Measurements from ENCODE around the gene CACNA2D3.

The CACNA2D3 gene

DNA sequence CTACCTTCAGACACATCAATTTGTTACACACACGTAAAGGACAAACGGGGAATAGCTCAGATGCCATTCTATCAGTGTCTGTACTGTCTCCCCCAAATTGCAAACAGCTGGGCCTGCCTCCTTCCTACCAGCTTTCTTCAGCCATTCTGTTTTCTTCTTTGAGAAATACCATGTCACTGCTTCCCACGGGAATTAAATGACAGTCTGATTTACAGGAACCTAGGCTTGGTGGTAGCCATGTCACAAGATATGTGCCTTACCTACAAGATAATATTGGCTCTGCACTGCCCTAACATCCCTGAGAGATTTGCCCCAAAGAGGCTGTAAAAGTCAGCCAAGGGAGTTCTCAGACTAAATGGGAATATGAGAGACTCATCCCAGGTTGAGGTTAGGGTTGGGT is 497.2 kb downstream of the CACNA2D3 start:
- Histone ChIP-seq H3K4me2 (ENCODE audit: low read length) (no peak overlapping the region), H3K9me3 (ENCODE audit: control insufficient read depth, low read length) (no peaks in the 10 kb centered on the region), H3K27me3 (ENCODE audit: control insufficient read depth, insufficient read depth, low read length) (no peaks in the 10 kb centered on the region), H2AFZ (no peak overlapping the region), H3K4me3 (ENCODE audit: low read depth, low read length) (no peak overlapping the region), H3K9ac (no peak overlapping the region), H3K36me3 (ENCODE audit: control insufficient read depth, insufficient read depth, low read length) (no peaks in the 10 kb centered on the region), H3K79me2 (no peaks in the 10 kb centered on the region), H3K27ac (no peak overlapping the region), H3K4me1 (no peaks in the 10 kb centered on the region)
- TF ChIP-seq, protein P1, sequence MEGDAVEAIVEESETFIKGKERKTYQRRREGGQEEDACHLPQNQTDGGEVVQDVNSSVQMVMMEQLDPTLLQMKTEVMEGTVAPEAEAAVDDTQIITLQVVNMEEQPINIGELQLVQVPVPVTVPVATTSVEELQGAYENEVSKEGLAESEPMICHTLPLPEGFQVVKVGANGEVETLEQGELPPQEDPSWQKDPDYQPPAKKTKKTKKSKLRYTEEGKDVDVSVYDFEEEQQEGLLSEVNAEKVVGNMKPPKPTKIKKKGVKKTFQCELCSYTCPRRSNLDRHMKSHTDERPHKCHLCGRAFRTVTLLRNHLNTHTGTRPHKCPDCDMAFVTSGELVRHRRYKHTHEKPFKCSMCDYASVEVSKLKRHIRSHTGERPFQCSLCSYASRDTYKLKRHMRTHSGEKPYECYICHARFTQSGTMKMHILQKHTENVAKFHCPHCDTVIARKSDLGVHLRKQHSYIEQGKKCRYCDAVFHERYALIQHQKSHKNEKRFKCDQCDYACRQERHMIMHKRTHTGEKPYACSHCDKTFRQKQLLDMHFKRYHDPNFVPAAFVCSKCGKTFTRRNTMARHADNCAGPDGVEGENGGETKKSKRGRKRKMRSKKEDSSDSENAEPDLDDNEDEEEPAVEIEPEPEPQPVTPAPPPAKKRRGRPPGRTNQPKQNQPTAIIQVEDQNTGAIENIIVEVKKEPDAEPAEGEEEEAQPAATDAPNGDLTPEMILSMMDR (IDR thresholded peaks at IDR 0.05) = no peak

GRCh38 chr3:54621184-54621583 is 498.8 kb downstream of the CACNA2D3 start:
- Histone ChIP-seq H3K79me2 (no peaks in the 10 kb centered on the region), H3K27ac (no peak overlapping the region), H3K4me2 (ENCODE audit: low read length) (no peak overlapping the region), H3K4me1 (no peaks in the 10 kb centered on the region), H3K9ac (no peak overlapping the region), H3K27me3 (ENCODE audit: control insufficient read depth, insufficient read depth, low read length) (no peaks in the 10 kb centered on the region), H3K36me3 (ENCODE audit: control insufficient read depth, insufficient read depth, low read length) (no peaks in the 10 kb centered on the region), H3K4me3 (ENCODE audit: low read depth, low read length) (no peak overlapping the region), H2AFZ (no peak overlapping the region), H3K9me3 (ENCODE audit: control insufficient read depth, low read length) (no peaks in the 10 kb centered on the region)
- TF ChIP-seq, protein P1 (IDR thresholded peaks at IDR 0.05) = no peak

- TF ChIP-seq, protein P1 (IDR thresholded peaks at IDR 0.05) = no peak
- H3K79me2 ChIP-seq = no peaks in the 10 kb centered on the region
- H3K4me1 ChIP-seq = no peaks in the 10 kb centered on the region
- no peak overlapping the region for H3K9ac ChIP-seq
- H3K27ac ChIP-seq = no peak overlapping the region
- no peaks in the 10 kb centered on the region for H3K36me3 ChIP-seq (ENCODE audit: control insufficient read depth, insufficient read depth, low read length)
- H3K4me2 ChIP-seq (ENCODE audit: low read length) = no peak overlapping the region
- no peak overlapping the region for H3K4me3 ChIP-seq (ENCODE audit: low read depth, low read length)
- no peaks in the 10 kb centered on the region for H3K27me3 ChIP-seq (ENCODE audit: control insufficient read depth, insufficient read depth, low read length)
- no peaks in the 10 kb centered on the region for H3K9me3 ChIP-seq (ENCODE audit: control insufficient read depth, low read length)
- H2AFZ ChIP-seq = no peak overlapping the region
Observed at GRCh38 chr3:54622678-54623077, 500.3 kb downstream of the CACNA2D3 start.

DNA sequence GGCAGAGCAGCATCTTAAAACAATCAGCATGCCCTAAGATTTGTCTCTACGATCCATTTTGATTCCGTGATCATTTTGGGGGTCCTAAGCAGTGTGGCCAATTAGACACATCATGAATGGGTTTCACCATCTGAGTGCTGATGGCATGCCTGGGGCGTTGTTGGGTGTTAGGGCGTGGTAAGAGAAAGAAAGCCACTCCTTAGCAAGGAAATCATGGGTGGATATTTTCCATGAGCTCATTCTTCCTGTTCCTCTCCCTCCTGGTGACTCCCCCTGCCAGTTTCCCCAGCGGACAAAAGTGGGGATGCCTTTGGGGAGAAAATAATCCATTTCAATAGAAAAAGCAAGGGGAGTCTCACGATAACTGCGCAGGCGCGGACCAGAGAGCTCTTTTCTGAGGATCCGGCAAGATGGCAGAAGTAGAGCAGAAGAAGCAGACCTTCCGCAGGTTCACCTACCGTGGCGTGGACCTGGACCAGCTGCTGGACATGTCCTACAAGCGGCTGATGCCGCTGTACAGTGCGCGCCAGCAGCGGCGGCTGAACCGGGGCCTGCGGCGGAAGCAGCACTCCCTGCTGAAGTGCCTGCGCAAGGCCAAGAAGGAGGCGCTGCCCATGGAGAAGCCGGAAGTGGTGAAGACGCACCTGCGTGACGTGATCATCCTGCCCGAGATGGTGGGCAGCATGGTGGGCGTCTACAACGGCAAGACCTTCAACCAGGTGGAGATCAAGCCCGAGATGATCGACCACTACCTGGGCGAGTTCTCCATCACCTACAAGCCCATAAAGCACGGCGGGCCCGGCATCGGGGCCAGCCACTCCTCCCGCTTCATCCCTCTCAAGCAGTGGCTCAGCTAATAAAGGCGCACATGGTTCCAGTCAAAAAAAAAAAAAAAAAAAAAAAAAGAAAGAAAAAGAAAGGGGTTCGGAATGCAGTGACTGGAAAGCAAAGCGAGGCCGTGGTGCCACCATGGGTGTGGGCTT is 503.7 kb downstream of the CACNA2D3 start:
- Histone ChIP-seq H3K4me2 (ENCODE audit: low read length) (no peak overlapping the region), H3K27me3 (ENCODE audit: control insufficient read depth, insufficient read depth, low read length) (no peaks in the 10 kb centered on the region), H3K9ac (no peak overlapping the region), H3K4me3 (ENCODE audit: low read depth, low read length) (no peak overlapping the region), H3K4me1 (no peaks in the 10 kb centered on the region), H3K9me3 (ENCODE audit: control insufficient read depth, low read length) (no peaks in the 10 kb centered on the region), H2AFZ (no peak overlapping the region), H3K36me3 (ENCODE audit: control insufficient read depth, insufficient read depth, low read length) (no peaks in the 10 kb centered on the region), H3K27ac (no peak overlapping the region), H3K79me2 (no peaks in the 10 kb centered on the region)
- TF ChIP-seq, protein P1 (IDR thresholded peaks at IDR 0.05) = no peak

All from parathyroid adenoma (tissue), 2 donors.